WTC11 (cell line): ENCODE measurements around the gene CTNNA3. TPM values are rescaled to one million over a fixed set of nuclear protein-coding genes. Genes with fewer than 3 reads are reported as not detected.

Experiments
- ATAC-seq: fragments of 200-7000 bp; cut with Tn5 transposase; 2 replicates; pipeline ENCODE4 v1.10.0; 2021; ENCODE audit warnings: mild to moderate bottlenecking, moderate library complexity
- CTCF ChIA-PET: fragments of 300-600 bp; sonication (Branson Sonifier 250); formaldehyde crosslinking; loops from one replicate; lab custom pipeline; 2021; ENCODE audit warnings: antibody characterized with exemption; lab: Charles Lee
- POLR2A ChIA-PET: fragments of 350-600 bp; sonication (Branson Sonifier 250); formaldehyde crosslinking; loops from one replicate; lab custom pipeline; 2021; ENCODE audit warnings: antibody characterized with exemption; lab: Charles Lee
- DNase-seq: peaks from one replicate; pipeline ENCODE4 v3.0.0; 2021; ENCODE audit warnings: low spot score
- H3K27ac Mint-ChIP-seq: 2 replicates; pipeline ENCODE4 v1.8.0; 2021; ENCODE audit warnings: mixed read lengths
- H3K27me3 Mint-ChIP-seq: 2 replicates; pipeline ENCODE4 v1.8.0; 2021; ENCODE audit warnings: low read depth, mild to moderate bottlenecking, moderate library complexity, mixed read lengths
- H3K36me3 Mint-ChIP-seq: 2 replicates; pipeline ENCODE4 v1.8.0; 2021; ENCODE audit warnings: mixed read lengths
- H3K4me1 Mint-ChIP-seq: 2 replicates; pipeline ENCODE4 v1.8.0; 2022; ENCODE audit warnings: mixed read lengths
- H3K4me3 Mint-ChIP-seq: 2 replicates; pipeline ENCODE4 v1.8.0; 2021; ENCODE audit warnings: mild to moderate bottlenecking, moderate library complexity, mixed read lengths
- H3K9me3 Mint-ChIP-seq: 2 replicates; pipeline ENCODE4 v1.8.0; 2021; ENCODE audit warnings: mixed read lengths
- AFF4 ChIP-seq: sonication (generic); formaldehyde crosslinking; IDR thresholded peaks from 2 replicates; pipeline ENCODE4 v1.8.1; 2023; ENCODE audit warnings: mild to moderate bottlenecking, missing genetic modification reagents, borderline replicate concordance
- CBFB ChIP-seq: sonication (generic); formaldehyde crosslinking; IDR thresholded peaks from 2 replicates; pipeline ENCODE4 v1.8.1; 2022; ENCODE audit warnings: mild to moderate bottlenecking, low read depth, missing genetic modification reagents
- E2F4 ChIP-seq: sonication (generic); formaldehyde crosslinking; IDR thresholded peaks from 2 replicates; pipeline ENCODE4 v1.8.1; 2022; ENCODE audit warnings: low read depth, mild to moderate bottlenecking, moderate library complexity, missing genetic modification reagents, borderline replicate concordance
- FOXP1 ChIP-seq: sonication (generic); formaldehyde crosslinking; IDR thresholded peaks from 2 replicates; pipeline ENCODE4 v1.8.0; 2022; ENCODE audit warnings: missing genetic modification reagents, mild to moderate bottlenecking, moderate library complexity, borderline replicate concordance
- FOXP4 ChIP-seq: sonication (generic); formaldehyde crosslinking; IDR thresholded peaks from 2 replicates; pipeline ENCODE4 v1.8.0; 2022; ENCODE audit warnings: mild to moderate bottlenecking, missing genetic modification reagents
- JAZF1 ChIP-seq: fragments of 250-450 bp; sonication (Bioruptor Pico); IDR thresholded peaks from 2 replicates; pipeline ENCODE4 v1.9.0; 2021; ENCODE audit warnings: moderate library complexity, mild to moderate bottlenecking, inconsistent platforms
- MXD4 ChIP-seq: fragments of 250-450 bp; sonication (Bioruptor Pico); IDR thresholded peaks from 2 replicates; pipeline ENCODE4 v1.8.0; 2021; ENCODE audit warnings: mild to moderate bottlenecking, moderate library complexity, borderline replicate concordance
- MYBL2 ChIP-seq: sonication (generic); formaldehyde crosslinking; IDR thresholded peaks from 2 replicates; pipeline ENCODE4 v1.8.1; 2023; ENCODE audit warnings: mild to moderate bottlenecking, moderate library complexity, missing genetic modification reagents
- NFE2L1 ChIP-seq: sonication (generic); formaldehyde crosslinking; IDR thresholded peaks from 2 replicates; pipeline ENCODE4 v1.8.1; 2023; ENCODE audit warnings: missing genetic modification reagents
- NFYB ChIP-seq: sonication (generic); formaldehyde crosslinking; conservative IDR thresholded peaks from 2 replicates; pipeline ENCODE4 v1.8.0; 2022; ENCODE audit warnings: low read depth, missing genetic modification reagents
- NR1H2 ChIP-seq: sonication (generic); formaldehyde crosslinking; IDR thresholded peaks from 2 replicates; pipeline ENCODE4 v1.9.0; 2021; ENCODE audit warnings: mild to moderate bottlenecking, moderate library complexity, missing genetic modification reagents
- RORB ChIP-seq: fragments of 250-450 bp; sonication (Bioruptor Pico); IDR thresholded peaks from 2 replicates; pipeline ENCODE4 v1.9.0; 2021; ENCODE audit warnings: mild to moderate bottlenecking
- SOX15 ChIP-seq: fragments of 250-450 bp; sonication (Bioruptor Pico); IDR thresholded peaks from 2 replicates; pipeline ENCODE4 v1.9.0; 2021; ENCODE audit warnings: mild to moderate bottlenecking
- TEAD1 ChIP-seq: sonication (generic); formaldehyde crosslinking; IDR thresholded peaks from 2 replicates; pipeline ENCODE4 v1.8.0; 2022; ENCODE audit warnings: mild to moderate bottlenecking, missing genetic modification reagents
- ZBTB43 ChIP-seq: sonication (generic); formaldehyde crosslinking; IDR thresholded peaks from 2 replicates; pipeline ENCODE4 v1.8.1; 2023; ENCODE audit warnings: mild to moderate bottlenecking, missing genetic modification reagents
- total RNA-seq: library from RNA; stranded (reverse); gene quantifications from 3 replicates; pipeline ENCODE4 v1.2.3, GENCODE V29; 2021
- TF ChIP-seq, protein P1 (sequence below): fragments of 250-450 bp; sonication (Bioruptor Pico); IDR thresholded peaks from 2 replicates; pipeline ENCODE4 v1.9.0; 2021; ENCODE audit warnings: mild to moderate bottlenecking, borderline replicate concordance
- TF ChIP-seq, protein P2 (sequence below): sonication (generic); formaldehyde crosslinking; IDR thresholded peaks from 2 replicates; pipeline ENCODE4 v1.8.1; 2023; ENCODE audit warnings: mild to moderate bottlenecking, missing genetic modification reagents, moderate library complexity
- TF ChIP-seq, protein P3 (sequence below): sonication (generic); formaldehyde crosslinking; IDR thresholded peaks from 2 replicates; pipeline ENCODE4 v1.8.0; 2022; ENCODE audit warnings: mild to moderate bottlenecking, missing genetic modification reagents

CTNNA3 gene
- total RNA-seq, 1 experiment from 2014 or later: 6.1 TPM

- TF ChIP-seq TEAD1 (CRISPR knock-in tag) (no peak), FOXP1 (no peak), AFF4 (CRISPR knock-in tag) (no peak), MYBL2 (CRISPR knock-in tag) (no peak), NFYB (no peak), FOXP4 (CRISPR knock-in tag) (no peak), MXD4 (CRISPR knock-in tag) (no peak), NFE2L1 (CRISPR knock-in tag) (no peak), NR1H2 (CRISPR knock-in tag) (no peak), CBFB (CRISPR knock-in tag) (no peak), SOX15 (CRISPR knock-in tag) (no peak), RORB (CRISPR knock-in tag) (no peak), ZBTB43 (CRISPR knock-in tag) (no peak), E2F4 (no peak), JAZF1 (CRISPR knock-in tag) (no peak)
- TF ChIP-seq, protein P1, sequence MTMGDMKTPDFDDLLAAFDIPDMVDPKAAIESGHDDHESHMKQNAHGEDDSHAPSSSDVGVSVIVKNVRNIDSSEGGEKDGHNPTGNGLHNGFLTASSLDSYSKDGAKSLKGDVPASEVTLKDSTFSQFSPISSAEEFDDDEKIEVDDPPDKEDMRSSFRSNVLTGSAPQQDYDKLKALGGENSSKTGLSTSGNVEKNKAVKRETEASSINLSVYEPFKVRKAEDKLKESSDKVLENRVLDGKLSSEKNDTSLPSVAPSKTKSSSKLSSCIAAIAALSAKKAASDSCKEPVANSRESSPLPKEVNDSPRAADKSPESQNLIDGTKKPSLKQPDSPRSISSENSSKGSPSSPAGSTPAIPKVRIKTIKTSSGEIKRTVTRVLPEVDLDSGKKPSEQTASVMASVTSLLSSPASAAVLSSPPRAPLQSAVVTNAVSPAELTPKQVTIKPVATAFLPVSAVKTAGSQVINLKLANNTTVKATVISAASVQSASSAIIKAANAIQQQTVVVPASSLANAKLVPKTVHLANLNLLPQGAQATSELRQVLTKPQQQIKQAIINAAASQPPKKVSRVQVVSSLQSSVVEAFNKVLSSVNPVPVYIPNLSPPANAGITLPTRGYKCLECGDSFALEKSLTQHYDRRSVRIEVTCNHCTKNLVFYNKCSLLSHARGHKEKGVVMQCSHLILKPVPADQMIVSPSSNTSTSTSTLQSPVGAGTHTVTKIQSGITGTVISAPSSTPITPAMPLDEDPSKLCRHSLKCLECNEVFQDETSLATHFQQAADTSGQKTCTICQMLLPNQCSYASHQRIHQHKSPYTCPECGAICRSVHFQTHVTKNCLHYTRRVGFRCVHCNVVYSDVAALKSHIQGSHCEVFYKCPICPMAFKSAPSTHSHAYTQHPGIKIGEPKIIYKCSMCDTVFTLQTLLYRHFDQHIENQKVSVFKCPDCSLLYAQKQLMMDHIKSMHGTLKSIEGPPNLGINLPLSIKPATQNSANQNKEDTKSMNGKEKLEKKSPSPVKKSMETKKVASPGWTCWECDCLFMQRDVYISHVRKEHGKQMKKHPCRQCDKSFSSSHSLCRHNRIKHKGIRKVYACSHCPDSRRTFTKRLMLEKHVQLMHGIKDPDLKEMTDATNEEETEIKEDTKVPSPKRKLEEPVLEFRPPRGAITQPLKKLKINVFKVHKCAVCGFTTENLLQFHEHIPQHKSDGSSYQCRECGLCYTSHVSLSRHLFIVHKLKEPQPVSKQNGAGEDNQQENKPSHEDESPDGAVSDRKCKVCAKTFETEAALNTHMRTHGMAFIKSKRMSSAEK (CRISPR knock-in tag): no peak
- TF ChIP-seq, protein P2, sequence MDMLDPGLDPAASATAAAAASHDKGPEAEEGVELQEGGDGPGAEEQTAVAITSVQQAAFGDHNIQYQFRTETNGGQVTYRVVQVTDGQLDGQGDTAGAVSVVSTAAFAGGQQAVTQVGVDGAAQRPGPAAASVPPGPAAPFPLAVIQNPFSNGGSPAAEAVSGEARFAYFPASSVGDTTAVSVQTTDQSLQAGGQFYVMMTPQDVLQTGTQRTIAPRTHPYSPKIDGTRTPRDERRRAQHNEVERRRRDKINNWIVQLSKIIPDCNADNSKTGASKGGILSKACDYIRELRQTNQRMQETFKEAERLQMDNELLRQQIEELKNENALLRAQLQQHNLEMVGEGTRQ: no peak
- TF ChIP-seq, protein P3, sequence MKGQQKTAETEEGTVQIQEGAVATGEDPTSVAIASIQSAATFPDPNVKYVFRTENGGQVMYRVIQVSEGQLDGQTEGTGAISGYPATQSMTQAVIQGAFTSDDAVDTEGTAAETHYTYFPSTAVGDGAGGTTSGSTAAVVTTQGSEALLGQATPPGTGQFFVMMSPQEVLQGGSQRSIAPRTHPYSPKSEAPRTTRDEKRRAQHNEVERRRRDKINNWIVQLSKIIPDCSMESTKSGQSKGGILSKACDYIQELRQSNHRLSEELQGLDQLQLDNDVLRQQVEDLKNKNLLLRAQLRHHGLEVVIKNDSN (CRISPR knock-in tag): no peak
- Mint-ChIP-seq H3K9me3 (no peaks in the 10 kb centered on the region), H3K4me1 (no peaks in the 10 kb centered on the region), H3K27me3 (no peaks in the 10 kb centered on the region), H3K27ac (no peak overlapping the region), H3K4me3 (no peak overlapping the region), H3K36me3 (no peaks in the 10 kb centered on the region)
- ATAC-seq: no peak
- ChIA-PET CTCF (interaction anchor here (0.6 kb wide), 1 partner anchor 178 kb away, joined by 6 read pairs; no protein-coding TSS in a partner anchor), POLR2A (interaction anchor here (0.6 kb wide), 1 partner anchor 485 kb away, joined by 4 read pairs; no protein-coding TSS in a partner anchor)
- no peak for DNase-seq
Measured at GRCh38 chr10:67043041-67043440, 653.0 kb downstream of the CTNNA3 start.
